HG03457 (cell line): Measurements from ENCODE around the gene COL6A2.

ENCODE experiments used
- ATAC-seq: cut with Tn5 transposase; IDR thresholded peaks from one replicate; pipeline ENCODE4 v1.9.1; 2021; ENCODE audit warnings: moderate number of reproducible peaks; ENCODE audit not compliant: unreplicated experiment

The COL6A2 gene

DNA sequence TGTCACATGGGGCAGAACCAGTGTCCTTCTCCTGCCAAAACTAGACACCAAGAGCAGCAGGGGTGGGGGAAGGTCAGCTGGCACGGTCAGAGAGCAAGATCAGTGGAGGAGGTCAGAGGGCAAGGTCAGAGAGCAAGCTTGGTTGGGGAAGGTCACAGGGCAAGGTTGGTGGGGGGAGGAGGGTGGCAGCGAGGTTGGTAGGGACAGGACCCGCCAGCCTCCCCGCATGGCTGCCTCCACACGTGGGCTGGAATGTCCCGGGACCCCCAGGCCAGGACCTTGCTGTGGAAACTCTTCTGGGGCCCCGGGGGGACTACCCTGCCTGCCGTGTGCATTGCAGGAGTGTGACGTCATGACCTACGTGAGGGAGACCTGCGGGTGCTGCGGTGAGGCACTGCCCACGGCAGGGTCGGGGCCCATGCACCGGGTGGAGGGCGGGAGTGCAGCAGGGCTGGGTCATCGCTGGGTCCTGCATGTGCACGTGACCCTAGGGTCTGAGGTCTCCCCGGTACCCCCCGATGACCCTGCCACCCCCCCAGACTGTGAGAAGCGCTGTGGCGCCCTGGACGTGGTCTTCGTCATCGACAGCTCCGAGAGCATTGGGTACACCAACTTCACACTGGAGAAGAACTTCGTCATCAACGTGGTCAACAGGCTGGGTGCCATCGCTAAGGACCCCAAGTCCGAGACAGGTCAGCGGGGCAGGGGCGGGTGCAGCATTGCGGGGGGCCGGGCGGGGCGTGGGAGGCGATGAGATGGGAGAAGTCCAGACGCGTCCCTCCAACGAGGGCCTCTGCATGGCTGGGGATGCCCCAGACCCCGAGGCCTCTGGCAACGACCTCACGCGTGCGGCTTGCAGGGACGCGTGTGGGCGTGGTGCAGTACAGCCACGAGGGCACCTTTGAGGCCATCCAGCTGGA, 27.3 kb downstream of the COL6A2 start:
- no peak for ATAC-seq

GRCh38 chr21:46125846-46126301, 28.0 kb downstream of the COL6A2 start:
- no peak for ATAC-seq

GRCh38 chr21:46126309-46127238, 28.7 kb downstream of the COL6A2 start:
- no peak for ATAC-seq

- ATAC-seq = no peak
Observed at GRCh38 chr21:46127239-46128105, 29.6 kb downstream of the COL6A2 start.

DNA sequence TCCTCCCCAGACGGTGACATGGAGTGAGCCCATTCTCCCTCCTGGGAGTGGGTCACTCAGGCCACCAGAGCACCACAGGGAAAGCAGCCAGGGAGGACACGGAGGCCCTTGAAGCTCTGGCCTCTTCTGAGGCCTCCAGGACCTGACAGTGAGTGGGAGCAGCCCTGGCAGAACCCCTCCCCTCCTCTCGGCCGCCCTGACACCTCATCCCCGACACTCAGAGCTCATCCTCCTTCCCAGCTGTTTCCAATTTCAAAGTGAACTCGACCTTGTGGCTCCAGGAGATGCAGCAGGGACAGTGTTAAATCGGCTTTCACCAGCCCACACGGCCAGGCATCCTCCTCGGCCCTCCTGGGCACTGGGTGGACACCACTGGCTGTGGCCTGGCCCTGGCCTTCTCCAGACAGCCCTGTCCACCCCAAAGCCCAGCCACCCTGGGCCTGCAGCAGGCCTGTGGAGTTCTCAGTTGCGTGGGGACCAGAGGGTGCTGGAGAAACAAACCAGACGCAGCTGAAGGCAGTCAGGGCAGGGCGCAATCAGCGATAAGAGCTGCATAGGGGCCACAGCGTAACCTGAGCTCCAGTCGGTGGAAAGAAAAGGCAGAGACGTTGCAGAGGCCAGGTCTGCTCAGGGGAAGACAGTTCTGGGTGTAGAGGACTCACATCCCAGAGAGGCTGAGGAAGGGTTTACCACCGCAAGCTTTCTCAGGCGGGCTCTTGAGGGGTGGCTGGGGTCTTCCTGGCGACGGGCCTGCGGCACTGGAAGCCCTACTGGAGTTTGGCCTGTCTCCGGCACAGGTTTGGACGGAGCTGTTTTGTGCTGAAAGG, 30.4 kb downstream of the COL6A2 start:
- ATAC-seq = no peak

DNA sequence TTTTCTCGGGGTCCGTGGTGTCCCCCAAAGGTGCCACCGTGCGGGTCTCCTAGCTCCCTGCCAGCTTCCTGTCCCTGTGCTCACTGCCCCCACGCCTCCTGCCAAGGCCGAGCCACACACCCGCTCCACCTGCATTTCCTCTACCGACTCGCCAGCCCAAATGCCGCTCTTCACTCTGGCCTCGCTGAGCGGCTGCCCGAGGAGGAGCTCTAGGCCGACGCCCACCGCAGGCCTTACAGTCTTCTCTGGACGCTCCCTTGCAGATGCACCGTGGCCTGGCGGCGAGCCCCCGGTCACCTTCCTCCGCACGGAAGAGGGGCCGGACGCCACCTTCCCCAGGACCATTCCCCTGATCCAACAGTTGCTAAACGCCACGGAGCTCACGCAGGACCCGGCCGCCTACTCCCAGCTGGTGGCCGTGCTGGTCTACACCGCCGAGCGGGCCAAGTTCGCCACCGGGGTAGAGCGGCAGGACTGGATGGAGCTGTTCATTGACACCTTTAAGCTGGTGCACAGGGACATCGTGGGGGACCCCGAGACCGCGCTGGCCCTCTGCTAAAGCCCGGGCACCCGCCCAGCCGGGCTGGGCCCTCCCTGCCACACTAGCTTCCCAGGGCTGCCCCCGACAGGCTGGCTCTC, 31.1 kb downstream of the COL6A2 start:
- no peak for ATAC-seq

- no peak for ATAC-seq
Observed at GRCh38 chr21:46129846-46130651, 32.1 kb downstream of the COL6A2 start.

- ATAC-seq = no peak
Observed at GRCh38 chr21:46130831-46131587, 33.1 kb downstream of the COL6A2 start.

DNA sequence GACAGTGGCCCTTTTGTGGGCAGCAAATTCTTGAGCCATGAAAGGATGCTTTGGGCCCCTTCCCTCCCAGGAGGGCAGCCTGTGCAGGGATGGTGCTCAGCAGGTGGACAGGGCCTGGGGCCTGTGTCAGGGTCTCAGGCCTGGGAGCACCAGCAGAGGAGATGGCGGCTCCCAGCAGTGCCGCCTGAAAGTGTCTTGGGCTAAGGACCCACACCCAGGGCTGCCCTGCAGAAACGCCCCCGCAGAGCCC, 33.6 kb downstream of the COL6A2 start:
- ATAC-seq = no peak

- no peak for ATAC-seq
Observed at GRCh38 chr21:46131838-46132651, 34.1 kb downstream of the COL6A2 start.

DNA sequence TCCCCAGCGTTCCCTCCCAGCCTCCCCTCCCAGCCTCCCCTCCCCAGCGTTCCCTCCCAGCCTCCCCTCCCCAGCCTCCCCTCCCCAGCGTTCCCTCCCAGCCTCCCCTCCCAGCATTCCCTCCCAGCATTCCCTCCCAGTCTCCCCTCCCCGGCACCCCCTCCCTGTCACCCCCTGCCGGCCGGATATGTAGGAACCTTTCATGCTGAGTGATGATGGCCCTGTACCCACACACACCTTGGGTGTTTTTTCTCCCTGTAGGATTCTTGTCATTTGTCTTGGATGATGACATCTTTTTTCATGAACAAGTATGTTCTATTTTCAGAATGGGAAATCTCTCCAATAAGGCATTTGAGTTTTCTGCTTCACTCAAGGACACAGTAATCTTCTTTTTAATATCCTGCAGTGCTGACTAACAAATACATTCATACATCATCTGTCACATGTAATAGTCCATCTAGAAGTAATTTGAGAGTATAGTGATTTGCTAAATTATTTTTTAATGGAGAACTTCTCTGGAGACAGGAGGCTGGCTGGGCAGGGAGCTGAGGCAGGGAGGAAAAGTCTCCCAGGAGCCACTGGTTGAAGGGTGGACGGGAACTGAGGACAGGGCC, 38.0 kb downstream of the COL6A2 start:
- no peak for ATAC-seq

DNA sequence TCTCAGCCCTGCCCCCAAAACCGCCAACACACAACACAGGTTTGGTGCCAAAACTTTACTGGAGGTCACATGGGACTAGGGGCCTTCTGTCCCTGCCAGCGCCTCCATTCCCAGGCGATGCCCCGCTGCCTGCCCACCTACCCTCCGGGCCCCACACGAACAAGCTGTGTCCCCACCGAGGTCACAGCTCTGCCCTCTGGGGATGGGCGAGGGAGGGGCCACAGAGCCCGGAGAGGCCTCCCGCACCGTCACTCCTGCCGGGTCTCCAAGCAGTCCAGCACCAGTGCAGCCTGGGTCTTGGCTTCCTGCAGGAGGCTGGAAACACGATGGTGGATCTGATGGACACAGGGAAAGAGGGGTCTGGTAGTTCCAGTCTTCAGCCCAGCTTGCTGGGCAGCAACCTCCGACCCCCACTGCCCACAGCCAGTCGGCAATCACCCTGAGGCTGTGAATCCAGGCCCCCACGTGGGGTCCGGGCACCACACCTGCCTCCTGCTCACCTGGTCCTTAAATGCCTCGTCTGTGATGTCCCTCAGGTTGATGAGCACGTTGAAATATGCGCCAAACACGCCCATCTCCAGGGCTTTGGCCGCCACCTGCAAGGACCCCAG, 38.9 kb downstream of the COL6A2 start:
- ATAC-seq = no peak

DNA sequence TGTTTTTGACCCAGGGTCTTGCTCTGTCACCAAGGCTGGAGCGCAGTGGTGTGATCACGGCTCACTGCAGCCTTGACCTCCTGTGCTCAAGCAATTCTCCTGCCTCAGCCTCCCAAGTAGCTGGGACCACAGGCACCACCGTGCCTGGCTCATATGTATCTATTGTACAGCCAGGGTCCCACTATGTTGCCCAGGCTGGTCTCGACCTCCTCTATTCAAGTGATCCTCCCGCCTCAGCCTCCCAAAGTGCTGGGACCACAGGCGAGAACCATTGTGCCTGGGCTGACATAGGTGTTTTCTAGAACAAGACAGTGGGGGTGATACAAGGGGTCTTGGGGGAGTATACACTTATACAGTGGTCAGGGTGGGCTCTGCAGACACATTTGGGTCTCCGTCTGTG, 40.0 kb downstream of the COL6A2 start:
- ATAC-seq = no peak

- no peak for ATAC-seq
Observed at GRCh38 chr21:46138383-46138970, 40.6 kb downstream of the COL6A2 start.

GRCh38 chr21:46139686-46140085, 41.8 kb downstream of the COL6A2 start:
- no peak for ATAC-seq
